ENCODE results near the gene PRKCE.

The PRKCE gene

DNA sequence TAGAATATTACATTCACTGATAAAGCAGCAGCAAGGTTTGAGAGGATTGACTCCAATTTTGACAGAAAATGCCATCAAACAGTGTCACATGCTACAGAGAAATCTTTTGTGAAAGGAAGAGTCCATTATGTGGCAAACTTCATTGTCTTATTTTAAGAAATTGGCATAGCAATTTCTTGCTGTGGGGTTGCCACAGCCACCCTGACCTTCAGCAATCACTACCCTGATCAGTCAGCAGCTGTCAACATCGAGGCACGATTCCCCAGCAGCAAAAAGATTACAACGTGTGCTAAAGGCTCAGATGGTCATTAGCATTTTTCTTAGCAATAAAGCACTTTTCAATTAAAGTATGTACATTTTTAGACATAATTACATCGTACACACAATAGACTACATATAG, 74.7 kb downstream of the PRKCE start:
- DNase-seq (ENCODE audit: low read depth) = no peak

DNA sequence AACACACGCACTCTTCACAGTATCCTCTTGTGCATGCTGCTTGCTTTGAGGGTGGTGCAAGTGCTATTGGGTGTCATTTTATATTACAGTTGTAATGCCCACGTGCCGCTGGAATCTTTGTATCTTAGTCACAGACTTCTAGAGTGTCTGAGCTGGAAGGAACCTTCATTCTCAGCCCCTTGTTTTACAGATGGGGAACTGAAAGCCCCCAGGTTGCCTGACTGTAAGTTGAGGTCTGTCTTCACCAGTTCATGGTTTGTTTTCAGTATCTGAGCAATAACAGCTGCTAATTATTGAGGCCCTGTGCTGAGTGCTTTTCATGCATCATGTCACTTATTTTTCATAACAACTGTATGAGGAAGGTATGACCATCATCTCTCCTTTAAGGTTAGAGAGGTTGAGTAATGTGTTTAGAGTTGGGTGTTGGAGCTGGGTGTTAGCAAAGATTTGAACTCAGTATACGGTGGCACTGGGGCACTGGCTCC, 77.0 kb downstream of the PRKCE start:
- no peak for DNase-seq (ENCODE audit: low read depth)

DNA sequence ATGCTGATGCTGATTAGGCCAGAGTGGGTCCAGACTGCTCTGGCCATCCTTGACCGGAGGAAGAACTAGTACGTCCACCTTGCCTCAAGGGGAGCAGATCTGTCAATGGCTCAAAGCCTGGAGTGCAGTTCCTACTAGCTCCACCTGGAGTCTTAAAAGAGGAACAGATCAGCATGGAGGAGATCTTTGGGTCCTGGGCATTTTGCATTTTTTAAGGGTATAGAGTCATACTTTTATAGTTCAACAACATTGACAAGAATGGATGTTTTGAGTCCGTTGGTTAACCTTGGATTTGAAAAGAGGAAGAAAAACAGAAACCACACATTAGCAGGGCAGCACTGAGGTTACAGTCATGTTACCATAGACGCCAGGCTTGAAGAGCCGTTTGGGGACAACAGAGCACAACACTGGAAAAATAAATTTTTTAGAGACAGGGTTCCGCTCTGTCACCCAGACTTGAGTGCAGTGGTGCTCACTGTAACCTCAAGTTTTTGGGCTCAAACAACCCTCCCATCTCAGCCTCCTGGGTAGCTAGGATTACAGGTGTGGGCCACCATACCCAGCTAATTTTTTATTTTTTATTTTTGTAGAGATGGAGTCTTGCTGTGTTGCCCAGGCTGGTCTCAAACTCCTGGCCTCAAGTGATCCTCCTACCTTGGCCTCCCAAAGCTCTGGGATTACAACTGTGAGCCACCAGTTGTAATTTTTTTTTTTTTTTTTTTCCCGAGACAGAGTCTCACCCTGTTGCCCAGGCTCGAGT, 78.5 kb downstream of the PRKCE start:
- DNase-seq (ENCODE audit: low read depth) = no peak

DNA sequence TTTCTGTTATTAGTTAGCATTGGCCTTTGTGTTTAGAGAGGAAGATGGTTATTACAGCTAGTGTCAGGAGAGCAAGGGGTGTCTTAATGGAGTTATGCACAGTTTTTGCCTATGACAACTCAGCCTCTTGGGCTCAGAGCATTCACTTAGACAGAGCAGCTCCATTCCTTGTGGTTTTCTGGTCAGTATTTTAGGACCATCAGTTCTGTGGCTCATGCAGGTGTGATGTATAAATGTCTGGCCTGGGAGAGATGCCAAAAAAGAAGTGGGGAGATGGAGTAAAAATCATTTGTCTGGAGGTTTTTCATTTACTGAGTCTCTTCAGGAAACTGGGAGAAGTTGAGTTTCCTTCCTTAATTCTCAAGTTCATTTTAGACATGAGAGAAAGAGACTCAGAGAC, 79.7 kb downstream of the PRKCE start:
- no peak for DNase-seq (ENCODE audit: low read depth)

DNA sequence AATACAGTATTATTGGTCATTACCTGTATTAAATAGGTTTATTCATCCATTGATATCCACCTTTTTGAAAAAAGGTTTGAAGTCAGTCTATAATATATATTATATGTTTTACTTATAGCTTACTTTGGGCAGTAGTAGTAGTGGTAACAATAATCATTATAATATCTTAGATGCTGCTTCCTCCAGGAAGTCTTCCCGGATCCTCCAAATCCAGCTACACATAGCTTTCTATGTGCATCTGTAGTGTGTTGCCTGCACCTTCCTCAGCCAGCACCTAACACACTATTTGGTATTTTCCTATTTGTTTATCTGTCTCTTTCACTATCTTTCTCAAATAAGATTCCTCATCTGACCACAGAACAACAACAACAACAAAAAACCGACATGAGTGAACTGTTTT, 81.0 kb downstream of the PRKCE start:
- no peak for DNase-seq (ENCODE audit: low read depth)

DNA sequence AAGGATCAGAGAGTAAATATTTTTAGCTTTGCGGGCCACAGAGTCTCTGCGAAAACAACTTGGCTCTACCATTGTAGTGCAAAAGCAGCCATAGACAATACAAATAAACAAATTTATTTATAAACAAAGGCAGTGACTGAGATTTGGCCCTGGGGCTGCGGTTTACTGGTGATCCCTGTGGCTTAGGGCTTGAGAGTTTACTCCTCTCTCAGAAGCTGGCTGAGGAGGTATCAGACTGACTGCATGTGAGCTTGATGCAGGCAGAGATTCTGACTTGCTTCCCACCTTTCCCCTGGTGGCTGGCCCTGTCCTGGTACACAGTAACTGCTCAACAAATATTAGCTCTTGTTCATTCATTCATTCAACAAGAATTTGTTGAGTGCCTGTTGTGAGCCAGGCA, 81.5 kb downstream of the PRKCE start:
- no peak for DNase-seq (ENCODE audit: low read depth)

DNA sequence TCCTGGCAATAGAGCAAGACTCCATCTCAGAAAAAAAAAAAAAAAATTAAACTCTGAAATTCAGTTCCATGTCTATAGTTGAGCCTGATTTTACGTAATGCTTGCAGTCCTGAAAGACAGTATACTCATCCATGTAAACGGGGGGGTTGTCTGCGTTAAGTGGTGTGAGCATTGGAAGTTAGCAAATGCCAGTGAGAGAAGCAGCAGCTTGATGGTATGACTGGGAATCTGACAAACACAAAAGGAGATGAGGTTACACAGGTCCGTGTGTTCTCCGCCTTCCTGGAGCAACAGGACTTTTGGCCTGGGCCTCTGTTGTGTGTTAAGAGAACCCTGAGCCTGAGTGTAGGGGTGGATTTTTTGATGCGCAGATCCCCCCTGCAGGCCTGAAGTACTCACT, 82.9 kb downstream of the PRKCE start:
- no peak for DNase-seq (ENCODE audit: low read depth)

DNA sequence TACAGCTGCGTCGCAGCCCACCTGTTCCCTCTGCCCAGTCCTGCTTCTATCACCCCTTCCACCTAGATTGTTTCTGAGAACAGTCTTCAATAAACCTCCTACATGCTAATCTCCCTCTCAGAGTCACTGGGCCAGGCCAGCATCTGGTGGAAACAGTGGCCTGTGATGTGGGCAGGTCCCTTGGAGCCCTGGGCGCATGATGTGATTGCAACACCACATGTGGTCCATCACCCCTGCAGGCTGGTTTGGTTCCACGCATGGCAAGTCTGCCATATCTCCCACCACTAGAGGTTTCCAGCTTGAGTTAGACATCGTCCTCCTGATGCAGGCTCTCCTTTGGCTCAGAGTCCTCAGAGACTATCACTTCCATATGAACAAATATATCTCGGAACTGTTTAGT, 83.5 kb downstream of the PRKCE start:
- DNase-seq (ENCODE audit: low read depth) = no peak

DNA sequence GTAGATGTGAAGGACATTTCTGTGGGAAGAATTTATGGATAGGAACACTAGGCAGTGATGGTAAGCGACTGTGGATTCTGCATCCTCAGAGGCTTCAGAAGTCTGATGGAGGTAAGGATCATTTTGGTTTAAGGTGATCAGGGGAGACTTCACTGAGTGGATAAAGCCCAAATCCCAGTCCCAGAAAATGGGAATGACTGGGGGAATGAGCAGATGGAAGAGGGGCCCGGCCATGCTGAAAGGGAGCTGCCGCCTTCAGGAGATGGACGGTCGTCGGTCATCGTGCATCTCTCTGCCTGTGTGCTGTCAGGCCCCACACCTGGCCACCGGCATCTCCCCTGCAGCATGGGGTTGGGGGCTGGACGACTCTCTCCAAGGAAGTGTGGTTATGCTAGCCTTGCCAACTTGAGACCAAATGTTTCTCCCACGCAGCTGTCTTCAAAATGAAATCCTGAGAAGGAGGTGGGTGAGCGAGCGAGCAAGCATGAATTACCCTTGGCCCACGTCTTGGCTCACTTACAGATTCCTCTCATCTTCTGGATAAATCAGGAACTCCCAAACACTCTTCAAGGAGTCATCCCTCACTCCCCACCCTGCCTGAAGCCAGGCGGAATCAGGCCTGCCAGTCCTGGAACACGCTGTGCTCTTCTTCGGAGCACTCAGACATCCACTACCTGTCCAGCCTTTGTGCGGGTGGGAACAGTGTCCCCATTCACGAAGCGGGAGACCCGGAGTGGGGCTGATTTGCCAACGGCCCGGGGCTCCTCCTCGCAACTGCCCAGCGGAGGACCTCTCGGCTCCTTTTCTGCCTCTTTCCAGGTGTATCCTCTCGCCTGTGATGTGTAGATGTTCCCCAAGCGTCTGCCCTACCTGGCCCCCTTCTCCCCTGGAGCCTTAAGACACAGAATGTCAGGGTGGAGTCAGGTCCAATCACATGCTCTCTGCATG, 85.6 kb downstream of the PRKCE start:
- no peak for DNase-seq (ENCODE audit: low read depth)

DNA sequence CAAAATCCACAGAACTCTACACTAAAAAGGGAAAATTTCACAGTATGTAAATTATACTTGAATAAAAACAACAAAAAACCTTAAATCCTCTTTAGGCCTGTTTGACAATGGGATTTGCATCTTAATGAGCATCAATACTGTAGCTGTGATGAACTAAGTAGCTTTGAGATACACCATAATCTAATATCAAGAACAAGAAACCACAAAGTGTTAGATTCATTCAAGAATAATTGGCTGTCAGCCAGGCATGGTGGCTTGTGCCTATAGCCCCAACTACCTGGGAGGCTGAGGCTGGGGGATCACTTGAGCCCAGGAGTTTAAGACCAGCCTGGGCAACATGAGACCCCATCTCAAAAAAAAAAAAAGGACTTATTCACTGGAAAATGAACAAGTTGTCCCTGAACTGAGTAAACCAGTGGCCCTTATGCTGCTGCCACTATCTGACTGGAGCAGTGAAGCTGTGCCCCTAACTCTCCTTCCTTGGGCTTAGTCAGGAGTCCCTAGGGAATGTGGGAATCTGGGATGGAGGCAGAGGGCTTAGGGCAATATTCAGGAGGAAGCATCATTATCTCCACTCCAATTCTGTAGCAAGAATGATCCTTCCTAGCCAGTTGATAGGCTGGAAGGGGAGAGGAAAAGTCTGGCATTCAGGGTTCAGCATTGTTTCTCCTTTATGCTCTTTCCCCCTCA, 88.5 kb downstream of the PRKCE start:
- no peak for DNase-seq (ENCODE audit: low read depth)

DNA sequence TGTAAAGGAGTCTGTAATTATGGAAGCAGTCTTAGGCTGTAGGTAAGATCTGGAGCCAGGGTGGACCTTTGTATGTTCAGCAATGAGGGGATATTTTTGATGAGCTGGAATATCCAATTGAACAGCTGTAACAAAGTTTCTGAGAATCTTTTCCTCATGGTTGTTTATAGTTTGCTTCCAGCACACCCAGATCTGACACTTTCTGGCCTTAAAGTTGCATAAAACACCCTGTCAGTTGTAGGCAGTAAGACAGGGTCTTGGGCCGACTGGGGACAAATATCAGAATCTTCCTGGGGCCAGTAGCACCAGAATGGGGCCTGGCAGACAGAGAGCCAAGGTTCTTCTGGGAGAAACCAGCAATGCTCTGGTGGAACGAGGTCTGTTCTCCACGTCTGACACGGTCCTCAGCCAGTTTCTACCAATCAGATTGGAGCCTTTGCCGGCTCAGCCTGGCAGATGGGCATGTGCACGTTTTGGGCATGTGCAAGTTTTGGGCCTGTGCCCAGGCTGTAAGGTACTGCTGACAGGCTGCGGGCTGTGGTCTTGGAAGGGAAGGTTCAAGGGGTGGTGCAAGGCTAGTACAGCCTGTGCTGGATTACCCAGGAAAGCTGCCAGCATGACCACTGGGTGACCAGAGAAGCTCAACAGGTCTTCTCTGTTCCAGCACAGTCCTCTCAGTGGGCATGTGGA, 89.8 kb downstream of the PRKCE start:
- no peak for DNase-seq (ENCODE audit: low read depth)

DNA sequence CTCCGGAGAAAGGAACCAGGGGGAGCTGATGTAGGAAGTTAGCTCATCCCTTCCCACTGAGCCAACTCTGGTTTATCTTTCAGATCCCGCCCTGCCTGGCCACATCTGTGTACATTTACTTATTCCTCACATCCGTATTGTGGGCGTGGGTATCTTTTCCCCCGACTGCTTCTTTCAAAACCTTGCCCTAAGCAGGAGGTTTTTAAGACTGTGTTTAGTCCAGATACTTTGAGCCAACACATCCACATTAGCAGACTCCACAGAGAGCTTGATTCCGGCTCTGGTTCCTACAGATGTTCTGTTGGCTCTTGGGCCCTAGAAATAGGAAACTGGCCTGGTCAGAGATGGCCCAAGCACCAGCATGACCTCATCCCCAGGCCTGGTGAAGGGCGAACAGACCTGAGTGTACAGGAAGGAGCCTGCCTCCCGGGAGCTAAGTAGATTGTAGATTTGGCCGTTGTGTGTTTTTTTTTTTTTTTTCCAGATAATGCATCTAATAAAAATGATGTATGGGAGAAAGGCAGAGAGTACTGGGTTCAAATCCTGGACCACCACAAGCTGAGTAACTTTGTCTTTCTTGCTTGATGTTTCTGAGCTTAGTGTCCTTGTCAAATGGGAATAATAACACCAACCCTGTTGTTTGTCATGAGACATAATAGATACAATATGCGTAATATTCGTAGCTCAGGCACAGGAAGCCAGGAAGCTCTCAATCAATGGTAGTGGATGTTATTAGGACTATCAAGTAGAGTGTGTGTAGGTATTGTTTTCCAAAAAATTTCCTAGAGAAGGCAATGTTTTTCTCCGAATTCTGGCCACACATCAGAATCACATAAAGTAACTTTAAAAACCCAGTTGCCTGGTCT, 92.3 kb downstream of the PRKCE start:
- DNase-seq (ENCODE audit: low read depth) = no peak

DNA sequence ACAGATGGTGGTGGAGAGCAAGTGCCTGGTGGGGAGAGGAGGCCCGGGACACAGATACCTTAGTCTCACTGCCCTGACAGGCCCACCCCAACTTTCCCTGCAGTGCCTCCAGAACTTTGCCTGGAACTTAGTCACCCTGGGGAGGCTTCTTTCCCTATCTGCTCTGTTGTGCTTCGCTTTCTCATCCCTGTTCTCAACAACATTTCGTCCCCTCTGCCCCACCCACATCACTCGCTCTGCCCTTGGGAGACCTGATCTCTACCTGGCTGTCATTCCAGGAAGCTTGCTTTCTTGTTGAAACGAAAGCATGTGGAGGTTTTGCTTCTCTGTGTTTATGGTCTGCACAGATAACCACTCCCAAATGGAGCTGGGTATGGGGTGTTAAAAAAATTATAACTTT, 93.8 kb downstream of the PRKCE start:
- no peak for DNase-seq (ENCODE audit: low read depth)

DNA sequence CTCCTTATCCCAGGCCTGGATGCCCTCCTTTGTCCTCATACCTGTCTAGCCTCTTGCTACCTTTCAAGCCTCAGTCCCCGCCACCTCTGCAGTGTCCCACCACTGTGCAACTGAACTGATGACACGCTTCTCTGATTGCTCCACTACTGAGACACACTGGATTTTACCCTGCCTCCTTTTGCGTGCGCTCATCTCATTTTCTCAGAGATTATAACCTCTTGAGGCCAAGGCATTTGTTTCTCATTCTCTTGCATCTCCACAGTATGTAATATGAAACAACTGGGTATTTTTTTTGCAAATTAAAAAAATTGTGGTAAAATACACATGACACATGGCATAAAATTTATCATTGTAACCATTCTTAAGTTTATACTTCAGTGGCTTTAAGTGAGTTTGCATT, 95.4 kb downstream of the PRKCE start:
- DNase-seq (ENCODE audit: low read depth) = no peak

DNA sequence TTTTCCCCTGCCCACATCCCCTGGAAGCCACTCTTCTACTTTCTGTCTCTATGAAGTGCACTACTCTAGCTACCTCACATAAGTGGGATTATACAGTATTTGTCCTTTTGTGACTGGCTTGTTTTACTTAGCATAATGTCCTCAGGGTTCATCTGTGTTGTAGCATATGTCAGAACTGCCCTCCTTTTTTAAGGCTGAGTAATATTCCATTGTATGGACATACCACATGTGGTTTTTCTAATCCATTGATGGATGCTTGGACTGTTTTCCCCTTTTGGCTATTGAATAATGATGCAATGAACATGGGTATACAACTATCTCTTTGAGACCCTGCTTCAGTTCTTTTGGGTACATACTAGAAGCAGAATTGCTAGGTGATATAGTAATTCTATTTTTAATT, 95.9 kb downstream of the PRKCE start:
- DNase-seq (ENCODE audit: low read depth) = no peak

DNA sequence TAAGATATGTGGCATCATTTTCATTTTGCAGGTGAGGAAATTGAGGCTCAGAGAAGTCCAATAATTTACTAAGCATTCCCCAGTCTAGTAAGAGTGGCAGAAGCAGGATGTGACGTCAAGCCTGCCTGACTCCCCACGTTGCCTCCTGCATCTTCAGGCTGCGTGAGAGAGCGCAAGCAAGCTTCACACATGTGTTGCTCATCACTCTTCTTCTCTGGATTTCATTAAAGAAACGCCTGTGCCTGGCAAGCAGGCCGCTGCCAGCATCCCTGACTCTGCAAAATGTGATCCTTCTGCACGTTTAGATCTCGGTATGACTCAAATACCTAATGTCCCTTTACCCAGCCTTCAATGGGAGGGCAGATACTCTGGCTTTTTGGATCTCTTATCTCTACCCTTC, 96.8 kb downstream of the PRKCE start:
- DNase-seq (ENCODE audit: low read depth) = no peak

DNA sequence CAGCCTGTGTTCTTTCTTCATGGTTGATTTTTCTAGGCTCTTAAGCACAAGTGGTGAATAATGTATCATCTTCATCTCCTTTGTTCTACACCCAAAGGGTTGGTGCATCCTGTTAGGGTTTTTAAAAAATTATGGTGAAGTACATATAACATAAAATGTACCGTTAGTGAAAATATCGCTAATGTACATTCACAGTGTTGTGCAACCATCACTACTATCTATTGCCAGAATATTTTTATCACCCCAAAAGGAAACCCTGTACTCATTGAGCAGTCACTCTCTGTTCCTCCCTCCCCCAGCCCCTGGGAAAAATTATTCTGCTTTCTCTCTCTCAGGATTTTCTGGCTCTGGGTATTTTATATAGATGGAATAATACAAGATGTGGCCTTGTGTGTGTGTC, 98.5 kb downstream of the PRKCE start:
- DNase-seq (ENCODE audit: low read depth) = no peak

DNA sequence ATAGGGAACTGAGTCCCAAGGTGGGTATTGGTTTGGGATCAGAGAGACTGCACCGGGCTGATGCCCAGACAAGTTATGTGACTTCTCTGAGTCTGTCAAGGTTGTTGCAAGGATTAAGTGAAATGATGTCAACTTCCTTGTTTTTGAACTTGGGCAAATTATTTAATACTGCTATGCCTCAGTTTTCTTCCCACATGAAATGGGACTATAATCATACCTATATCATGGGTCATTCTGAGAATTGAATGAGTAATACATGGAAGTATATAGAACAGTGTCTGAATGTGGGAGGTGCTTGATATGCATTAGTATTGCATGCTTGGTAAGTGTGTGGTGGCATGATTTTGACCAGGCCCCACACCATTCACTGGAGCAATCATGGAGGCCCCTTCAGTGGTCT, 99.0 kb downstream of the PRKCE start:
- DNase-seq (ENCODE audit: low read depth) = no peak

DNA sequence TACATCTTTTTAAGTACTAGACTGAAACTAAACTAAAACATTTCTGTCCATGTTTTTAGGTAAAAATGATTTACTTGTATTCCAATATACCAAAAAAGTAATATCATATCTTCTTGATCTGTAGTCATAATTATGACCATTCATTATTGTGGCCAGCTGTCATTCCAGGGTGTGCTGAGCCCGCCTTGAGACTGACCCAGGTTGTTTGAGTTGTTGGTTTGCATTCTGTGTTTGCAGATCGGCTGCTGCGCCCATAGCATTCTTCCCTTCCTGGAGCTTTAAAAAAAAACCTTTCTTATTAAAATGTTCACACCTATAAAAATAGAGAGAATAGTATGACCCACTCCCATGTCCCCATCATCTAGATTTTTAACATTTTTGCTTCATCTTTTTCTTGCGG, 101.9 kb downstream of the PRKCE start:
- no peak for DNase-seq (ENCODE audit: low read depth)

DNA sequence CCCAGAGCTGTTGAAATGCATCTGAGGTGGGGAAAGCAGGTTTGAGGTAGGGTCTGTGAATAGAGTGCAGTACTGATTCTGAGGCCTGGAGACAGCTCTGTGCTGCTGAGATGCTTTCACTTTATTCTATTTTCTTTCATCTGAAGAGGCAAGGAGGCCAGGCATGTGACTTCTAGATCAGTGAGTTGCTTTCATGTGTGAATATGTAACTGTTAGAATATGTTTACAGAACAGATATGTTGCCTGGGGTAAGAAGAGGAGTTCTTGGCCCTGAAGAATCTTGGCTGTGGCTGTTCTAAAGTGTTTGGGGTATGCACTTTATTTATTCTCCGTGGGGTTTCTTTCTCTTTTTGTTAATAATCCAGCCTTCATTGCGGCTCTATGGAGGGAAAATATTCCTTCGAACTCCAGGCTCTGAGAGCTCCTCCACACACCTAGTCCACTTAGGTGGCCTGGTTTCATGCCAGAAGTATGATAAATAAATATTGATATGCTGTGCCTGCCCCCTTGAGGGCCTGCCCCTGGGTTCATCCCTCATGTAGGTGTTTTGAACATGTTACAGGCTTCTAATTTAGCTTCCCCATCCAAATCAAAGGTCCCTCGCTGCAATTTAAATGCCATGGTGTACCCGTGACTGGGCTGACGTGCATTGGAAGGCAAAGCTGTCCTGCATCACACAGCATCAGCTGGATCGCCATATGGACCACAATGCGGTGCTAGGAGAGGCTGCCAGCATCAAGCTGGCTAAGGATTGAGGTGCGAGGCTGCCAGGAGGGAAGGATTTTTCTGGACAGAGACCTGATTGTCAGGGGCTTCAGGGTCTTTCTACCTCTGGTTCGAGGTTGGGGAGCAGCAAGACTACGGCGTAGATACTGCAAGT, 102.9 kb downstream of the PRKCE start:
- DNase-seq (ENCODE audit: low read depth) = no peak
